Tibial nerve (tissue), 4 donors: ENCODE data around the gene MID1IP1. TPM values are rescaled to one million over a fixed set of nuclear protein-coding genes. Genes with fewer than 3 reads are reported as not detected.

Source experiments
- DNase-seq, 2 donors: peaks; one replicate each; pipeline ENCODE4 v3.0.0-alpha.2; 2019; ENCODE audit warnings: low spot score in 2 of 2
- H3K27ac ChIP-seq, 4 donors: fragments of 200-600 bp; sonication (generic) in 3 of 4; one replicate each; pipeline ENCODE4 v1.5.1; 2017 to 2019; ENCODE audit warnings: mild to moderate bottlenecking in 1 of 4
- H3K27me3 ChIP-seq, 2 donors: fragments of 200-600 bp; sonication (generic) in 1 of 2; one replicate each; pipeline versions ENCODE4 v1.5.1 to v1.6.0; 2017 to 2019
- H3K36me3 ChIP-seq, 3 donors: fragments of 200-600 bp; sonication (generic); one replicate each; pipeline ENCODE4 v1.5.1; 2018 to 2019
- H3K4me1 ChIP-seq, 4 donors: fragments of 200-600 bp; sonication (generic) in 3 of 4; one replicate each; pipeline ENCODE4 v1.5.1; 2017 to 2019
- H3K4me3 ChIP-seq, 4 donors: fragments of 200-600 bp; sonication (generic) in 3 of 4; one replicate each; pipeline ENCODE4 v1.5.1; 2017 to 2019; ENCODE audit warnings: mild to moderate bottlenecking in 1 of 4, moderate library complexity in 1 of 4
- H3K9me3 ChIP-seq, 4 donors: fragments of 200-600 bp; sonication (generic) in 3 of 4; one replicate each; pipeline ENCODE4 v1.5.1; 2017 to 2019
- CTCF ChIP-seq, 5 experiments: fragments of 200-600 bp in 3 of 5; fragments of 450-650 bp in 2 of 5; sonication (generic) in 3 of 5; IDR thresholded peaks; one replicate each; pipeline ENCODE4 v1.5.1; 2016 to 2019; ENCODE audit warnings: antibody characterized with exemption in 5 of 5, mild to moderate bottlenecking in 3 of 5, moderate library complexity in 2 of 5
- EP300 ChIP-seq, 2 donors: sonication (generic); formaldehyde crosslinking; IDR thresholded peaks; one replicate each; pipeline ENCODE4 v1.6.1; 2017; ENCODE audit warnings: antibody characterized with exemption in 2 of 2, mild to moderate bottlenecking in 1 of 2
- POLR2A ChIP-seq, 2 donors: fragments of 450-650 bp; IDR thresholded peaks; one replicate each; pipeline ENCODE4 v1.6.1; 2017; ENCODE audit warnings: antibody characterized with exemption in 2 of 2, mild to moderate bottlenecking in 2 of 2, moderate library complexity in 2 of 2
- WGBS, 2 donors: methylation state at CpG; one replicate each; pipeline ENCODE4 v1.1.5; 2018; 5-methylcytosine and 5-hydroxymethylcytosine counted together
- total RNA-seq, 4 donors: library from RNA; depleted of rRNA; stranded (reverse); fragments of >200 nt; gene quantifications; one replicate each; pipeline ENCODE4 v1.1.0, GENCODE V29; 2016

MID1IP1 gene
- total RNA-seq, 4 donors from 2014 or later = 67.5 to 153 (median 97.1) TPM

DNA sequence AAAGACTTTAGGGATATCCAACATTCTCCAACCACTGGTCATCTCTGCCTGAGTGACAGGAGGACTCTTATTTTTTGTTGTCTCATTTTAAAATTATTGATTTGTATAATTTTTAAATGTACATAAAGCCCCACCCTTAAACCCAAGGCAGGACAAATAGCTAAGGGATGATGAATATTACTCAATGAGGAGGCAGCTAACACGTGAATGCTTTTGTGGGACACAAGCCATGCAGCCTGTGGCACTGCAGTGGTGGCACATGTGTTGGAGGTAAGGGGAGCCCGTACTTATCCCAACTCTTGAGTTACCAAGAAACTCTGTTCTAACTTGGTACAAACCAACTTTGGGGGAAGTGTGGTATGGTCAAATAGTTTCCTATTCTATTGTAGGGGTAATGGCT is 19.5 kb downstream of the MID1IP1 start:
- Histone ChIP-seq H3K9me3 (no peaks in the 10 kb centered on the region), H3K27me3 (no peaks in the 10 kb centered on the region), H3K36me3 (no peaks in the 10 kb centered on the region), H3K4me3 (no peak overlapping the region), H3K4me1 (peaks cover 0 to 19% (median 0%) of the 10 kb centered on the region in 4 donors), H3K27ac (no peak overlapping the region)
- DNase-seq = no peak
- no peak for TF ChIP-seq POLR2A (IDR thresholded peaks at IDR 0.05)
- 63 to 94% methylated on average over 2 of the region's 2 CpGs for WGBS, 2 donors

GRCh38 chrX:38824176-38824575 is 22.9 kb downstream of the MID1IP1 start:
- H3K27me3 ChIP-seq = no peaks in the 10 kb centered on the region
- no peak for TF ChIP-seq EP300 (IDR thresholded peaks at IDR 0.05)
- TF ChIP-seq CTCF (IDR thresholded peaks at IDR 0.05) = no peak
- H3K9me3 ChIP-seq = no peaks in the 10 kb centered on the region
- no peaks in the 10 kb centered on the region for H3K36me3 ChIP-seq
- no peaks in the 10 kb centered on the region for H3K4me1 ChIP-seq
- no peak overlapping the region for H3K4me3 ChIP-seq
- no peak for DNase-seq
- WGBS, 2 donors = 80 to 86% methylated on average over 2 of the region's 2 CpGs
- H3K27ac ChIP-seq = no peak overlapping the region

- no peaks in the 10 kb centered on the region for H3K36me3 ChIP-seq
- TF ChIP-seq CTCF (IDR thresholded peaks at IDR 0.05) (no peak), POLR2A (IDR thresholded peaks at IDR 0.05) (no peak), EP300 (IDR thresholded peaks at IDR 0.05) (no peak)
- no peak for DNase-seq
- no peak overlapping the region for H3K4me3 ChIP-seq
- H3K4me1 ChIP-seq = no peaks in the 10 kb centered on the region
- no peaks in the 10 kb centered on the region for H3K27me3 ChIP-seq
- no peak overlapping the region for H3K27ac ChIP-seq
- no peaks in the 10 kb centered on the region for H3K9me3 ChIP-seq
- 72 to 89% methylated on average over 2 of the region's 2 CpGs for WGBS, 2 donors
Measured at GRCh38 chrX:38831949-38832348, 30.7 kb downstream of the MID1IP1 start.

GRCh38 chrX:38837389-38837788 is 36.1 kb downstream of the MID1IP1 start:
- no peaks in the 10 kb centered on the region for H3K36me3 ChIP-seq
- no peak overlapping the region for H3K27ac ChIP-seq
- no peaks in the 10 kb centered on the region for H3K4me1 ChIP-seq
- no peak overlapping the region for H3K4me3 ChIP-seq
- TF ChIP-seq POLR2A (IDR thresholded peaks at IDR 0.05) (no peak), CTCF (IDR thresholded peaks at IDR 0.05) (no peak), EP300 (IDR thresholded peaks at IDR 0.05) (no peak)
- no peak for DNase-seq
- WGBS, 2 donors = 81 to 96% methylated on average over 2 of the region's 2 CpGs
- no peaks in the 10 kb centered on the region for H3K27me3 ChIP-seq
- H3K9me3 ChIP-seq = no peaks in the 10 kb centered on the region

DNA sequence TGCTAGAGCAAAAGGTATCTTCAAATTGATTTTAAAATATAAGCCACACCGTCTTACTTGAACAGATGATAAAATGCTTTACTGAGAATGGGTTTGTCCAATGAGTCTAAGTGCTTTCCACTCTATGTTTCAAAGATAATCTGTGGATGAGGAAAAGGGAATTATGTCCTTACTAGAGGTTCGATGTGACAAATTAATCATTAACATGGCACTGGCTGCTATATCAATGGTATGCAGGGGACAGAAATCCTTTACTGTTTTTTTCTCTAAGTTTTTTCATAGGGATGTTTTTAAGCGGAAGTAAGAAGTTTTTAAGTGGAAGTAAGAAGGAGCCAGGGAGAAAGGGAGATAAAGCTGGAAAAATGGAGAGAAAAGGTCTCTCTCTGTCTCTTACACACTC is 38.0 kb downstream of the MID1IP1 start:
- Histone ChIP-seq H3K36me3 (no peaks in the 10 kb centered on the region), H3K4me3 (no peak overlapping the region), H3K4me1 (no peaks in the 10 kb centered on the region), H3K27me3 (no peaks in the 10 kb centered on the region), H3K9me3 (no peaks in the 10 kb centered on the region), H3K27ac (no peak overlapping the region)
- no peak for TF ChIP-seq POLR2A (IDR thresholded peaks at IDR 0.05)
- TF ChIP-seq CTCF (IDR thresholded peaks at IDR 0.05) = no peak
- no peak for TF ChIP-seq EP300 (IDR thresholded peaks at IDR 0.05)
- DNase-seq = no peak
- WGBS, 2 donors = 79 to 91% methylated on average over 3 of the region's 3 CpGs

- Histone ChIP-seq H3K27ac (no peak overlapping the region), H3K27me3 (no peaks in the 10 kb centered on the region), H3K36me3 (no peaks in the 10 kb centered on the region), H3K4me1 (no peaks in the 10 kb centered on the region), H3K4me3 (no peak overlapping the region), H3K9me3 (no peaks in the 10 kb centered on the region)
- TF ChIP-seq CTCF (IDR thresholded peaks at IDR 0.05) (no peak), EP300 (IDR thresholded peaks at IDR 0.05) (no peak), POLR2A (IDR thresholded peaks at IDR 0.05) (no peak)
- DNase-seq = no peak
- WGBS, 2 donors = 58 to 83% methylated on average over 1 of the region's 1 CpG
Measured at GRCh38 chrX:38839944-38840343, 38.7 kb downstream of the MID1IP1 start.
